Mucosa of gallbladder (tissue), 1 donor: ENCODE measurements around the gene TRAP1. TPM values are rescaled to one million over a fixed set of nuclear protein-coding genes. Genes with fewer than 3 reads are reported as not detected.
"Not testable (repeated sequence)": the region's sequence is repeated elsewhere in the genome, so short reads cannot be mapped to it uniquely, and the experiment has no call there.

ENCODE experiments used
- DNase-seq: peaks from one replicate; pipeline ENCODE4 v3.0.0-alpha.2; 2020; ENCODE audit warnings: low spot score
- total RNA-seq: library from RNA; stranded (reverse); gene quantifications from one replicate; pipeline ENCODE4 v1.2.1, GENCODE V29; 2021
- donor health status: DM: no; HTN: no; CAD: no.

TRAP1 gene
- total RNA-seq, 1 donor from 2014 or later: 101 TPM

DNA sequence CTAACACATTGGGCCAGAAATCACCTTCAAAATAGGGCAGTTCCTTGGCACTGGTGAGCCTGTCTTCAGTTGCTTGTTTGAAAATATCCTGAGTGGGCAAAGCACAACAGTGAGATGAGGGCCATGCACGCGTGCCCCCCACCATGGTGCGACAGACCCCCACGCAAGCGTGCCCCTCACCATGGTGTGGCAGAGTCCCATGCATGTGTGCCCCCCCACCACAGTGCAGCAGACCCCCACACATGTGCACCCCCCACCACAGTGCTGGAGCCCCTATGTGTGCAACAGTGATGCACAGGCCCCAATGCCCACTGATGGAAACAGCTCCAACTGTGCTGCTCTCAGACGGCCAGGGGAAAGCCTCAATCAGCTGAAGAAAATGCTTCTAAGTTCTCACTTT is 18.8 kb upstream of the TRAP1 start:
- no peak for DNase-seq

DNA sequence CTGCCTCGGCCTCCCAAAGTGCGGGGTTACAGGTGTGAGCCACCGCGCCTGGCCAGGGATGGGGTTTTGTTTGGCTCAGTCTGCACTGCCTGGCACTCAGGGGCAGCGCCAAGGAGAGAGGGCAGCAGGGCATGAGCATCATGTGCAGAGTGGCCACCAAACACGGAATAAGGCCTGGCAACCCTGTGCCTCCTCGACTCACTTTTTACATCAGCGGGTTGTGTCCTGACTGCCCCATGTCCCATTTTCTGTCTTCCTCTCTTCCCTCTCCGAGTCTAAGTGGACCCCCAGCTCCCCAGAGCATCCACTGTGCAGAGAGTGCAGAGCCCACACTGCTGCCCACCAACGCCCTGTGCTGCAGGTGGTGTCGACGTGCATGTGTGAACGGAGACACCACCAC is 18.2 kb upstream of the TRAP1 start:
- no peak for DNase-seq

DNA sequence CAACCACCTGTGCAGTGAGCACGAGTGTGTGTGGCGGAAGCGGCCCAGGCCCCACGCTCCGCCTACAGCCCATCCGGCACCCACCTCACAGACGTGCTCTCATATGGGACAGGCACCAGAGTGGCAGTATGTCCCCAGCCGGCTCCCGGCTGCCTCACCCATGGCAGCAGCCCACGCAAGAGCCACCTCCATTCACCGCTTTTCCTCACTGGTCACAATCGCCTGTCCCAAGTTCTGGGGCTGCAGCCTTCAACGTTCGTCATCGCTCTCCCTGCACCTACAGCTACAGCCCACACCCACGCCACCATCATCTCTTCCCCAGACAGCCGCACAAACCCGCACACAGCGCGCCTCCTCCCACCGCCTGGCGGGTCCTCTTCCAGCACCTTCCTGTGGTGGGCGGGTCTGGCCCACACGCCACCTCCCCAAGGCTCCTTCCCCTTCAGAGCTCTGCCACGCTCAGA is 17.5 kb upstream of the TRAP1 start:
- no peak for DNase-seq

DNA sequence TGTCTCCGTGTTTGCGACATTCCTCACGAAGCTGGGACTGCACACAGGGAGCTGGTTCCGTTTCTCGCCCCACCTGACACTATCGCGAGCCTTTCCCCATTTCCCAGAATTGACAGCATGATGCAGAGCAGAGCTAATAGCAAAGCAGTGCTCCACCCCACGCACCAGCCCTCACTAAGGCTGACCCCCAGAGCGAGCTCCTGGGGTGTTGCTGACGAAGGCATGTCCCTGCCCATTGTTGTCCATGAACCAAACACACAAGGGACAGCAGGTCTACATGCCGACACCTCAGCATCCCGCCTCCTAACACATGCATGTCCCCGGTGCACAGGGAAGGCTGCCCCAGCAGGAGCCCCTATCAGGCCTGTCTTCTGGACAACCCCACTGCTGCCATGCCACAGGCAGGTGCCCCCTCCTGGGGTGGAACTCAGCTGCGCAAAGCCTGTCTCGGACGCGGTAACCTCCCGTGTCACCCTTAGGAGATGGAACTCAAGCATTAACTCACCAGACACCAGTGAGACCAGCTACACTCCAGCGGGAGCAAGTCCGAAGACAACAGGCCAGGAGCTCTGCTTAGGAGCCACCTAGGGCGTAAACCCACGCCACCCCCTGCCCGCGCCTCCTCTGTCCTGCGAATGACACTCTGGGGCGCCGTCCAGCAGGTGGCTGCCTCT is 16.9 kb upstream of the TRAP1 start:
- DNase-seq: no peak

DNA sequence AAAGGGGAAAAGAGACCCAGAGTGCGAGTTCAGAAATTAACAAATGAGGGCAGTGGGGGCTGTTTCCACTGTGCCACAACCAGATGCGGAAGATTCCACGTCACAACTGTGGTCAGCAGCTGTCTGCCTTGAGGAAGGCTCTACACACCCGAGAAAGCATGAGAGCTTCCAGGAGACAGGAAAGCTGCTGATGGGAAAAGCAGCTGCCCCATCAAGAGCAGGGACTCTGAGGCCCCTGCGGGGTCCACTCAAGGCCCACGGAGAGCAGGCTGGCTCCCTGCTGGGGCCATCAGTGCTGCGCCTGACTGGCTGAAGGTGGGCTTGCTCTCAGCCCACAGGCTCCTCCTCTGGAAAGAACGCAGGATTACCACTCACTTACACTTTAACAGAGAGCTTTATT is 14.8 kb upstream of the TRAP1 start:
- DNase-seq: no peak

DNA sequence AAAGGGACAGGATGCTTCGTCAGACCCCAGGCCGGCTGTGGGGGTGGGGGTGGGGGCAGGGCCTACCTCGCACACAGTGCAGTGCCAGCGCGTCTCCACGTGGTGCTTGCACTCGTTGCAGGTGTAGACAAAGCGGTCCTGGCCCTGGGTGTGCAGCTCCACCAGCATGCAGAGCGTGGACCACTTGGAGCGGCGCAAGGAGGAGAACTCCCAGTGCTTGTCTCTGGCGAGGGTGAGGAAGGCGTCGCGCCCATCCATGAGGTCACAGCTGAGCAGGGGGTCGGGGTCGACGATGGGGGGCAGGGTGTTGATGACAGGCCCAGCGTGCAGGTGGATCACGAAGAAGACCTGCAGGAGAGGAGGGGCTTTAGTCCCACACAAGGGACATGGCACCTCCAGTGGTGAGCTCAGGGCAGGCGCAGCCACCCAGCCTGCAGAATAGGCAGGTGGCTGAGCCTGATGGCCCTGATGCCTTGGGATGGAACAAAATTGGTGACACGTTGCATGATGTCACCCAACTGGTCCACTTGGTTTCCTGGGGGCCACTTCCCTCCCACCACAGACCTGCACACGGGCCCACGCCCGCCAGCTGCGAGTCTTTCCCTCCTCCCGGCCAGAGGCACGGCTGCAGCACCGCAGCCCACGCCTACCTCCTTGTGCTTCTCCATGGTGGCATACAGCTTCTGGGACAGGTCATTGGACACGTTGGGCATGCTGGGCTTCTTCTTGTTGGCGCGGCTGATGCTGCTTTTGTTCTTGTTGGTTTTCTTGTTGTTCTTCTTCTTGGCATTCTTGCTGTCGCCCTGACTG is 14.0 kb upstream of the TRAP1 start:
- DNase-seq: no peak

DNA sequence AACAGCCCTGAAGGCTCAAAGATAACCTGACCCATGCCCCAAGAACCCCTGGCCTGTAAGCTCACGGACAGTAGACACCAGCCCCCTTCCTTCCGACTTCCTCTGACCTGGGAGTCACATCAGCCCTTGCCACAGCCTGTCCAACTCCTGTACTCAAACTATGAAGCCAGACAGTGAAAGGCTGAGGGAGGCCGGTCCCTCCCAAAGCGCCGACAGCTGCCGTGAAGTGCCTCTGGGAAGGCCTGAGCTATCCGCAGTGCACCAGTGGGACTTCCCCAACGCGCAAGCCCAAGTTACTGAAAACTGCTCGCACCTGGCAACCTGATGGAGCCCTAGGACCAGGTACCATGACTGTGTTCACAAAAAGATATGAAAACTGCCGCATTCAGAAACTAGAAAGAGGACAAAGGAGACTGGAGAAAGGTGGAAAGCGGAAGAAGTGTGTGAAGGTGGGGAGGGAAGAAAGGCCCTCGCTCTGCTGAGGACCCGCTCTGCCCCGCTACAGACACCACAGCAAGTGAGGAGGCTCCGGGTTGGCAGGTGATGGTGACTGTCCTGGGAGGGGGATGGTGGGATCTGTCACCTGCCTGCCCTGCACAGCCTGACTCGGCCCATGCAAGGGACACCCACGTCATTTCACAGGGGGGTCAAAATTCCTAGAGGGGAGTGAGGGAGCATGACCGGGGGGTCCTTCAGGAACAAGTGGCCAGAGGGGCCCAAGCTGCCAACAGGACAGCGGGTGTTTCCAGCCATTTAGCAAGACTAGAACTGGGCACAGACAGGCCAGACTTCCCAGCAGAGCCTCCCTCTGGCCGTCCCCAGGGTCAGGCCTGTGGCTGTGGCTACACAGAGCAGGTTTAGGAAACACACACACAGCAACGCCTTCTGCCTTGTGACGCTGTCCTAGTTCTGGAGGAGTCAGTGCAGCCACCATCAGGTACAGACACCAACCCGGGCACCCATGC is 13.1 kb upstream of the TRAP1 start:
- no peak for DNase-seq

DNA sequence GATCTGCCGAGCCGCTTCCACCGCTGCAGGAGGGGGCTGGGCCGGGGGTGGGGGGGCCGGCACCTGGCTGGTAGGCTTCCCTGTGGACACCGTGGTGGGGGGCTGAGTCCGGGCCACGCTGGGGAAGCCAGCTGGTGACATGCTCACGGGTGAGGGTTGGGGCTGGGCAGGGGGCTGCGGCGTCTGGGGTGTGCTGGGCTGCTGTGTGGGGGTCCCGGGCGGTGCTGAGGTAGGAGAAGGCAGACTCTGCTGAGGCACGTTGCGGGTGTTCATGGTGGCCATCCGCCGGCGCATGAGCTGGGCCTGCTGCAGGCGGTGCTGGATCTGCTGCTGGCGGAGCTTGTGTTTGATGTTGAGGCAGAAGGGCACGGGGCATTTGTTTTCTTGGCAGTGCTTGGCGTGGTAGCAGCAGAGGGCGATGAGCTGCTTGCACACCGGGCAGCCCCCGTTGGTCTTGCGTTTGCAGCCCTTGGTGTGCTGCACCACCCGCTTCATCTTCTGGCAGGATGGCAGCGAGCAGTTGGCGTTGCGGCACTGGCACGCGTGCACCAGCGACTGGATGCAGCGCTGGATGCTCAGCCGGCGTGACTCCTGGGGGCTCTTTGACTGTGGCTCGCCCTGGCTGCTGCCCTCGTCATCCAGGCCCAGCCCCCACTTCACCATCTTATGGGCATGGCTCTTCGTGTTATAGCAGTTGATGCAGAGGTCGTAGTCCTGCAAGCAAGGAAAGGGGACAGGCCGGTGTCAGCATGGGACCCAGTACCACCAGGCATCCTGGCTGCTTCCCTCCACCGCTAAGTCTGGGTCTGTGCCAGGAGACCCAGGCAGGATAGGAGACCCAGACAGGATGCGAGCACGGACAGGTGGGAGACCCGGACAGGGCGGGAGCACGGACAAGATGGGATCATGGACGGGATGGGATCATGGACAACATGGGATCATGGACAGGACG is 12.1 kb upstream of the TRAP1 start:
- DNase-seq: no peak

DNA sequence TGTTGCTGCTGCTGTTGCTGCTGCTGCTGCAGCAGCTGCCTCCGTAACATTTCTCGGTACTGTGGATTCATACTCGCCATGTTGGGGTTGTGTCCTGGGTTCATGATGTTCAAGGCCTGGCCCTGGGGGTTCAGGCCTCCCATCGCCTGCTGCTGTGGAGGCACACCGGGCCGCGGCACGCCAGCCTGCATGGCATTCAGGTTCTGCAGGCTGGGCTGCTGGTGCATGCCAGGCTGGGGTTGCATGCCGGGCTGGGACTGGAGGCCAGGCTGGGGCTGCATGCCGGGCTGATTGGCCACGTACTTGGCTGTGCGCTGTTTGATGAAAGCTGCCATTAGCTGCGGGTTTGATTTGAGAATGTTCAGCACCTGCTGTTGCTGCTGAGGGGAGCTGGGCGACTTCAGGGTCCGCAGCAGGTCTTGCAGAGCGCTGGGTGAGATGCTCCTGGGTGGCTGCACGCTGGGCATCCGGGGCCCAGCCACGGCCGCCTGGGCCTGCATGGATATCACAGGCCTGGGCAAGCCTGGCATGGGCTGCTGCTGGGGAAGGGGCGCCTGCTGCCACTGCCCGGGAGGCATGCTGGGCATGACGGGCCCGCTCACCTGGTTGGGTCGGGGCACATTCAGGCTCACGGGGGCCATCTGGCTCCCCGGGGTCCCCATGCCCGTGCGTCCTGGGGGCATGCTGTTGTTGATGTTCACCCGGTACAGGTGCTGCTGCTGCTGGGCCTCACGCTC is 11.3 kb upstream of the TRAP1 start:
- DNase-seq: no peak

DNA sequence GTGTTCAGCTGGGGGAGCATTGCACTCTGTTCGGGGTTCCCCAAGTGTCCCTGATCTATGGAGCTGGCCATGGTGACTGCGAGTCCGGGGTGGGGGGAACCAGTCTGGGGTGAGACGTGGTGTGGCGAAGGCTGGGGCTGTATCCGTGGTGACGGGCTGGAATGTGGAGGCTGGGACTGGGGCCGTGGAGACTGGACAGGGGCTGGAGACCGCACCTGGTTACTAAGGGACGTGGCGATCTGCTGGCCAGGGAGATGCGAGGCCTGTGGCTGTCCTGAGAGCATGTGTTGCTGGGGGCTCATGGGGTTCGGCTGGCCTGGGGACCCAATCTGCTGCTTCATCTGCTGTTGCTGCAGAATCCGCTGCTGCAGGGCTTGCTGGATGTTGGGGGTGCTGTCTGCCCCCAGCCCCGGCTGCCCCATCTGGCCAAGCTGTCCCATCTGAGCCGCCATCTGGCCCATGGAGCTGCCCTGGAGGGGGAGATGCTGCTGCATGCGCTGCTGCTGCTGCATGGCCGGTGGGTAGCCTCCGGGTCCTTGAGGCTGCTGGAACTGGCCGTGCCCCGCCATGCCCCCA is 10.6 kb upstream of the TRAP1 start:
- no peak for DNase-seq

DNA sequence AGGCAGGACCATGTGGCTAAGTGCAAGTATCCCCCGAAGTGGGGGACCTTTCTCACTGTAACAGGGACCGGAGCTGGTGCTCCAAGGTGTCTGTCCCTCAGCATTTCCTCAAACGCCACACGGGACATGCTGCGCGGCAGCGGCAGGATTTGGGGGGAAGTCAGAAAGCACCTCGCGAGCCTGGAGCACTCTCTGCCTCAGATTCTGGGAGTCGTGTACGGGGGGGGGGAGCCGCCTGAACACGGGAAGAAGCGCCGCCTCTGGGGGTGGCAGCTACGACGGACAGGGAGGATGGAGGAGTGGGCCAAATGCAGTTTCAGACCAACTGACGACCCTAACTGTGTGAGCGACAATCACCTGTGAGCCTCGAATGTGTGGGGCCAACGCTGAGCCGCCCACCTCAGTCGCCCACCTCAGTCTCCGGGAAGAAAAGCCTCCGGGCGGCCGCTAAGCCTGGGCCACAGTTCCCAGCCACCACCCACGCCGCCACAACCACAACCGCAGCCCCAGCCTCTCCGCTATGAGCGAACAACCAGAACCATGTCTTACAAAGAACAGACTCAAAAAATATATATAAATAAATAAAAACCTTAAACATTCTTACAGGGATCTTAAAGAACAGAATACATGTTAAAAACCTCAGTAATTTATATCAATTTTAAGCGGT is 8.8 kb upstream of the TRAP1 start:
- DNase-seq: no peak

DNA sequence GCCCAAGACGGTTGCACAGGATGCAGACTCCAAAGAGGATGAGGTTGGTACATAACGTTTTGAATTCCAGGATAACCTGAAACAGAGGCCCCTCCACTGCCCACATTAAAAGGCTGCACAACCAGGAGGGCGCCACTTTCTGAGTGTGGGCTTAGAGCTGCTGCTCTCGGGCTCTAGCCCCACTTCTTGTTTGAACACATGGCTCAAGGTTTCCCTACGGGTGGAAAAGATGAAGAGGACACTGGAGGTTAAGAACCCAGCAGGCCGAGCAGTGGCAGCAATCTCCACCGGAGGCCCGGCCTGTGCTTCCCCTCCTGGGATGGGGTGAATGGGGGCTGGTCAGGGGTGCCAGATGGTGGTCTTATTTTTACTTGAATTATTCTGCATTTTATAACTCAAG is 8.0 kb upstream of the TRAP1 start:
- no peak for DNase-seq

DNA sequence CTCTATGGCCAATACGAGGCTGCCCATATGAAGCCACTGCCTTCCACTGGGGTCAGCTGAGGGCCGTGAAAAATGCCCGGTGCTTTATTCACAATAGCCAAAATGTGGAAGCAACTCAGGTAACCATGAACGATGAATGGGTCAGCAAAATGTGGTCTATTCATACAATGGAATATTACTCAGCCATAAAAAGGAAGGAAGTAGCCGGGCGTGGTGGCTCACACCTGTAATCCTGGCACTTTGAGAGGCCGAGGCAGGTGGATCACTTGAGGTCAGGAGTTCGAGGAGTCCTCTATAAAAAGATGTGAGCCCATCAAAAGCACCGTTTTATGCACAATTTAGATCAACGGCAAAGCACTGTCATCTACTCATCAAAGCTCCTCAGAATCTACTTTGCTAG is 5.2 kb upstream of the TRAP1 start:
- DNase-seq: no peak

DNA sequence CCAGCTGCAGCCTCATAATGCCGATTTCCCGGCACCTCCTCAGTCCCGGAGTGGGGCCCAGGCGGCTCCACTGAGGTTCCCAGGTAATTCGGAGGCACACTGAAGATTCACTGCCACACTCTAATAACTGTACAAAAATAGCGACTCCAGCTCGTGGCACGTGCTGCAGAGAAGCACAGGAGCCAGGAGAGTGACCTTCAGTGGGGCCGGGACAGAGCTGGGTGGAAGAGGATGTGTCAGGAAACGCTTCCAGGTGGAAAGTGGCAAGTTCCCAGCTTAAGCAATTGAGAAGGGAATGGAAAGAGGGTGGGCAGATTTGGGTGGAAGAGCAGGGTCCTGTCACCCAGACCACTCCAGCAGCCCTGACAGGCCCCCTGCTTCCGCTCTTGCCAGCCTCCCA is 3.1 kb upstream of the TRAP1 start:
- no peak for DNase-seq

DNA sequence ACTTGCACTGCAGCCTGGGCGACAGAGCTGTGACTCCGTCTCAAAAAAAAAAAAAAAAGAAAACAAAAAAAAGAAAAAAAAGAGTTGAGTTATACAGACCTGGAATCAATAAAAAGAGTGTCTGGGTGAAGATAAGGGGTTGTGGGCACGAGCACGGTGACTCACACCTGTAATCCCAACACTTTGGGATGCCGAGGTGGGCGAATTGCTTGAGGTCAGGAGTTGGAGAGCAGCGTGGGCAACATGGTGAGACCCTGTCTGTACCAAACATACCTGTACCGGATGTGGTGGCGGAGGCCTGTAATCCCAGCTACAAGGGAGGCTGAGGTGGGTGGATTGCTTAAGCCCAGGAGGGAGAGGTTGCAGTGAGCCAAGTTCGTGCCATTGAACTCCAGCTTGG is 1.3 kb upstream of the TRAP1 start:
- no peak for DNase-seq

DNA sequence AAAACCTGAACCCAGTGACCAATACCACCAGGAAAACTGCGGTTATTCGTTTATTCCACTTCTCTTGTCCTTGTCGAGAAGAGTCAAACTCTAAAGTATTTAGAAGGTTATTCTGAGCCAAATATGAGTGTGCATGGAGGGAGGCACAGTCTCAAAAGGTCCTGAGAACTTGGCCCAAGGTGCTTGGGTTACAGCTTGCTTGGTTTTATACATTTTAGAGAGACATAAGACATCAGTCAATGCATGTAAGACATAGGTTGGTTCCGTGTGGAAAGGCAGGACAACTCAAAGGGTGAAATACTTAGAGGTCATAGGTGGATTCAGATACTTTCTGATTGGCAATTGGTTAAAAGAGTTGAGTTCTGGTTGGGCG is 681 bp upstream of the TRAP1 start:
- DNase-seq: no peak

DNA sequence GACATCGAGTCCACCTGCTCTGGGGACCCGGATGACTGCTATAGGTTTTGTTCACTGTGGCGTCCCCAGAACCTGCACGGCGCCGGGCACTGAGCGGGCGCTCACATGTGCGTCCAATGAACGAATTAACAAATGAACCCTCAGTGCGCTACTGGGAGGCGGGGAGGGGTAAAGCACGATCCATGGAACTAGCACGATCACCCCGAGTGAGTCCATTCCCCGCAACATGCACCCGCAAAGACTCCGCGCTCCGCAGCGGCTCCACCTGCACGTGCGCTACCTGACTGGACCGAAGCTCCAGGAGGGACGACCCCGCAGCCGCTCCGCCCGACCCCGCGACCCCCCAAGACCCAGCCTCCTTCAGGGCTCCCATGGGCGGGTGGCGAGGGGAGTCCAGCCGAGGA is 491 bp downstream of the TRAP1 start:
- DNase-seq: no peak

DNA sequence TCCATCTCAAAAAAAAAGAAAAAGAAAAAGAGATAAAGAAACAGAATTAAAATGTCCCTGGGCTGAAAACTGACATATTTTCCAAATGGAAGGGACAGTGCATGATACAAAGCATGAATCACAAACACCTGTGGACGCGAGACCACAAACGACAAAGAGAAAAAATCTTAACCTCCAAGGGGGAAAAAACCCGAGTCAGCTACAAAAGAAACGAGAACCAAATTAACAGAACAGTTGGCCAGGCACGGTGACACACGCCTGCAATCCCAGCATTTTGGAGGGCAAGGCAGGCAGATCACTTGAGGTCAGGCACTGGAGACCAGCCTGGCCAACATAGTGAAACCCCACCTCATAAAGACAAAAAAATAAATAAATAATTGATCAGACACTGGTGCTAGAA is 1.9 kb downstream of the TRAP1 start:
- DNase-seq: no peak

DNA sequence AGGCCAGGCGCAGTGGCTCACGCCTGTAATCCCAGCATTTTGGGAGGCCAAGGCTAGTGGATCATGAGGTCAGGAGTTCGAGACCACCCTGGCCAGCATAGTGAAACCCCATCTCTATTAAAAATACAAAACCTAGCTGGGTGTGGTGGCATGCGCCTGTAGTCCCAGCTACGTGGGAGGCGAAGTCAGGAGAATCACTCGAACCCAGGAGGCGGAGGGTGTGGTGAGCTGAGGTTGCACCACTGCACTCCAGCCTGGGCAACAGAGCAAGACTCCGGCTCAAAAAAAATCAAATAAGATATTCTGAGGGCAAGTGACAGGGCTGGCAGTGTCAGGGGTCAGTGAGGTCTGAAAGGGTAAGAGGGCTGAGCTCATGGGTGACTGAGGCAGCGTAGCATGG is 2.9 kb downstream of the TRAP1 start:
- DNase-seq: not testable (repeated sequence)
